Measurements from ENCODE around the gene TBX1.
A peak's percentile ranks its signal among the peaks of the same experiment; 100 is the strongest.

Gene TBX1

DNA sequence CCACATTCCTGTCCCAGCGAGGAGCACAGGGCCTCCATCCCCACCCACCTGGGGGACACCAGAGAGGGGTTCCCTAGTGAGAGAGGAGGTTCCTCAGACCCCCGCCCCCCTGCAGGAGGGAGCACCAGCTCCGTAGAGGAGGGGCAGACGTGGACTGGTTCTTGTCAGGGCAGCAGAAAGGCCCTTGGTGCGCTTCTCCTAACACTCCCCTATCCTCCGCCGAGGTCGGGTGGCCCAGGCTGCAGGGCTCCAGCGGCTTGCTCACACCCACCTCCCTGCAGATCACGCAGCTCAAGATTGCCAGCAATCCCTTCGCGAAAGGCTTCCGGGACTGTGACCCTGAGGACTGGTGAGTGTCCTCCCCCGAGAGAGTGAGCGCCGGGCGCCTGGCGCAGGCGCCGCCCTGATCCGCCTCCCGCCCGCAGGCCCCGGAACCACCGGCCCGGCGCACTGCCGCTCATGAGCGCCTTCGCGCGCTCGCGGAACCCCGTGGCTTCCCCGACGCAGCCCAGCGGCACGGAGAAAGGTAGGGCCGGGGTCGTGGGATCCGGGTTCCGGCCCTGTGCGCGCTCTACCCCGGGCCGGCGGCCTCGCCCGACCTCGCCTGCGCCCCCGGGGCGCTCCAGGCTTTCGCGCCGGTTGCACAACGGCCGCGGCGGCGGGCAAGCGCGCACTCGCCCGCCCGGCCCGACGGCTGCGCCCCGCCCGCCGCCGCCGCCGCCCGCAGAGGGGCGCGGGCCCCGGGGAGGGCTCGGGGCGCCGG is 5.1 kb downstream of the TBX1 start:
- H2AFZ ChIP-seq (ENCODE audit: low read depth, low read length), result peak overlapping the region; percentile 77
- TF ChIP-seq EZH2 (IDR thresholded peaks at IDR 0.05; ENCODE audit: borderline replicate concordance, low read depth, low read length, severe bottlenecking), result peak; percentile 31
- TF ChIP-seq, protein P1, sequence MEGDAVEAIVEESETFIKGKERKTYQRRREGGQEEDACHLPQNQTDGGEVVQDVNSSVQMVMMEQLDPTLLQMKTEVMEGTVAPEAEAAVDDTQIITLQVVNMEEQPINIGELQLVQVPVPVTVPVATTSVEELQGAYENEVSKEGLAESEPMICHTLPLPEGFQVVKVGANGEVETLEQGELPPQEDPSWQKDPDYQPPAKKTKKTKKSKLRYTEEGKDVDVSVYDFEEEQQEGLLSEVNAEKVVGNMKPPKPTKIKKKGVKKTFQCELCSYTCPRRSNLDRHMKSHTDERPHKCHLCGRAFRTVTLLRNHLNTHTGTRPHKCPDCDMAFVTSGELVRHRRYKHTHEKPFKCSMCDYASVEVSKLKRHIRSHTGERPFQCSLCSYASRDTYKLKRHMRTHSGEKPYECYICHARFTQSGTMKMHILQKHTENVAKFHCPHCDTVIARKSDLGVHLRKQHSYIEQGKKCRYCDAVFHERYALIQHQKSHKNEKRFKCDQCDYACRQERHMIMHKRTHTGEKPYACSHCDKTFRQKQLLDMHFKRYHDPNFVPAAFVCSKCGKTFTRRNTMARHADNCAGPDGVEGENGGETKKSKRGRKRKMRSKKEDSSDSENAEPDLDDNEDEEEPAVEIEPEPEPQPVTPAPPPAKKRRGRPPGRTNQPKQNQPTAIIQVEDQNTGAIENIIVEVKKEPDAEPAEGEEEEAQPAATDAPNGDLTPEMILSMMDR (IDR thresholded peaks at IDR 0.05; ENCODE audit: borderline replicate concordance, extremely low read depth, low read length, poor library complexity, severe bottlenecking), result no peak
- ATAC-seq (ENCODE audit: insufficient read depth, low read depth), result peak; percentile 70
- H4K20me1 ChIP-seq (ENCODE audit: insufficient read depth, low read length), result peaks cover 17% of the 10 kb centered on the region
- H3K9ac ChIP-seq (ENCODE audit: low read depth, low read length), result peak overlapping the region; percentile 66
- H3K79me2 ChIP-seq (ENCODE audit: insufficient read depth, low read length), result peaks cover 43% of the 10 kb centered on the region
- peaks cover 20% of the 10 kb centered on the region for H3K4me1 ChIP-seq (ENCODE audit: insufficient read depth, low read length)
- H3K27ac ChIP-seq (ENCODE audit: low read length), result peak overlapping the region; percentile 80
- DNase-seq, result peak; percentile 64
- peak overlapping the region; percentile 75 for H3K4me2 ChIP-seq (ENCODE audit: insufficient read depth, low read length)
- H3K36me3 ChIP-seq (ENCODE audit: insufficient read depth, low read length), result no peaks in the 10 kb centered on the region
- H3K4me3 ChIP-seq (ENCODE audit: low read depth in 1 of 2, low read length in 2 of 2), result peak overlapping the region; percentile 19 to 63; a peak in 3 of 4 replicates
- no peaks in the 10 kb centered on the region for H3K9me3 ChIP-seq (ENCODE audit: insufficient read depth, low read length, severe bottlenecking)
- H3K27me3 ChIP-seq (ENCODE audit: insufficient read depth, low read length, poor library complexity), result peaks cover 9% of the 10 kb centered on the region

DNA sequence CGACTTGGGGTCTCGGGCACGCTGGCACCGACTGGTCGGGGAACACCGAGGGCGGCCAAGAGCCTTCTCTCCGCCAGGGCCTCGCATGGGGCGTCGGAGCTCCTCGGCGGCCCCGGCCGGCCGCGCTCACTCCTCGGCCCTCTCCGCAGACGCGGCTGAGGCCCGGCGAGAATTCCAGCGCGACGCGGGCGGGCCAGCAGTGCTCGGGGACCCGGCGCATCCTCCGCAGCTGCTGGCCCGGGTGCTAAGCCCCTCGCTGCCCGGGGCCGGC is 5.6 kb downstream of the TBX1 start:
- TF ChIP-seq EZH2 (IDR thresholded peaks at IDR 0.05; ENCODE audit: borderline replicate concordance, low read depth, low read length, severe bottlenecking), result no peak
- ATAC-seq (ENCODE audit: insufficient read depth, low read depth) (no peak), DNase-seq (no peak)
- Histone ChIP-seq H3K9me3 (ENCODE audit: insufficient read depth, low read length, severe bottlenecking) (no peaks in the 10 kb centered on the region), H3K4me3 (ENCODE audit: low read depth in 1 of 2, low read length in 2 of 2) (peak overlapping the region; percentile 28 to 63; a peak in 3 of 4 replicates), H3K36me3 (ENCODE audit: insufficient read depth, low read length) (no peaks in the 10 kb centered on the region), H3K79me2 (ENCODE audit: insufficient read depth, low read length) (peaks cover 48% of the 10 kb centered on the region), H2AFZ (ENCODE audit: low read depth, low read length) (peak overlapping the region; percentile 38; the same call in 1 of the 2 replicates), H3K27me3 (ENCODE audit: insufficient read depth, low read length, poor library complexity) (peaks cover 9% of the 10 kb centered on the region), H3K4me1 (ENCODE audit: insufficient read depth, low read length) (peaks cover 20% of the 10 kb centered on the region), H3K9ac (ENCODE audit: low read depth, low read length) (peak overlapping the region; percentile 66), H3K27ac (ENCODE audit: low read length) (no peak overlapping the region; the same call in 1 of the 2 replicates), H3K4me2 (ENCODE audit: insufficient read depth, low read length) (peak overlapping the region; percentile 53), H4K20me1 (ENCODE audit: insufficient read depth, low read length) (peaks cover 22% of the 10 kb centered on the region)

DNA sequence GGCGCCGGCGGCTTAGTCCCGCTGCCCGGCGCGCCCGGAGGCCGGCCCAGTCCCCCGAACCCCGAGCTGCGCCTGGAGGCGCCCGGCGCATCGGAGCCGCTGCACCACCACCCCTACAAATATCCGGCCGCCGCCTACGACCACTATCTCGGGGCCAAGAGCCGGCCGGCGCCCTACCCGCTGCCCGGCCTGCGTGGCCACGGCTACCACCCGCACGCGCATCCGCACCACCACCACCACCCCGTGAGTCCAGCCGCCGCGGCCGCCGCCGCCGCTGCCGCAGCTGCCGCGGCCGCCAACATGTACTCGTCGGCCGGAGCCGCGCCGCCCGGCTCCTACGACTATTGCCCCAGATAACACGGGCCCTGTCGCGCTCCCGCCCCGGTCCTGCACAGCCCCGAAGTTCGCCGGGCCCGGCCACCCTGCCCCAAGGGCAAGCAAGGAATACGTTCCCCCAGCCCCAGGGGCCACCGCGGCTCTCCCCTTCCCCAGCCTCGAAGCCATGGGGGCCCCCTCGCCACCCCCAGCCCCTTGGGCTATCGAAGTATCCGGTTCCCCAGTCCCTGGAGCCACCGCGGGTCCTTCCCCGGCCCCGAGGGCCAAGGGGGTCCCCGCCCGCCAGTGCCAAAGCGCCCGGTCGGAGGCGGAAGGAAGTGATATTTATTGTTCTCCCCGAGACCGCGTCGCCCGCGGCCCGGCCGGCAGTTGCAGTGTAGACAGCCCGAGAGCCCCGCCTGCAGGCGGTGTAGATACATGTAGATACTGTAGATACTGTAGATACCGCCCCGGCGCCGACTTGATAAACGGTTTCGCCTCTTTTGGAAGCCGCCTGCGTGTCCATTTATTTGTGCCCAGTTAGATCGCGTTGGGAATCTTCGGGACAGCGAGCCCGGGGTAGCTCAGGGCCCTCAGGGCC is 6.2 kb downstream of the TBX1 start:
- peak overlapping the region; percentile 28 to 63; a peak in 3 of 4 replicates for H3K4me3 ChIP-seq (ENCODE audit: low read depth in 1 of 2, low read length in 2 of 2)
- DNase-seq (peak; percentile 80), ATAC-seq (ENCODE audit: insufficient read depth, low read depth) (peak; percentile 74)
- H3K27ac ChIP-seq (ENCODE audit: low read length), result peak overlapping the region; percentile 39
- H3K4me2 ChIP-seq (ENCODE audit: insufficient read depth, low read length), result peak overlapping the region; percentile 53
- peaks cover 27% of the 10 kb centered on the region for H4K20me1 ChIP-seq (ENCODE audit: insufficient read depth, low read length)
- H3K36me3 ChIP-seq (ENCODE audit: insufficient read depth, low read length), result no peaks in the 10 kb centered on the region
- H3K27me3 ChIP-seq (ENCODE audit: insufficient read depth, low read length, poor library complexity), result peaks cover 9% of the 10 kb centered on the region
- peak; percentile 87 for TF ChIP-seq EZH2 (IDR thresholded peaks at IDR 0.05; ENCODE audit: borderline replicate concordance, low read depth, low read length, severe bottlenecking)
- TF ChIP-seq, protein P1 (IDR thresholded peaks at IDR 0.05; ENCODE audit: borderline replicate concordance, extremely low read depth, low read length, poor library complexity, severe bottlenecking), result peak; percentile 47
- H3K9ac ChIP-seq (ENCODE audit: low read depth, low read length), result peak overlapping the region; percentile 66
- H3K4me1 ChIP-seq (ENCODE audit: insufficient read depth, low read length), result peaks cover 20% of the 10 kb centered on the region
- H3K9me3 ChIP-seq (ENCODE audit: insufficient read depth, low read length, severe bottlenecking), result no peaks in the 10 kb centered on the region
- H3K79me2 ChIP-seq (ENCODE audit: insufficient read depth, low read length), result peaks cover 54% of the 10 kb centered on the region
- peak overlapping the region; percentile 38; the same call in 1 of the 2 replicates for H2AFZ ChIP-seq (ENCODE audit: low read depth, low read length)

Data from DND-41 (cell line).